ENCODE measurements around the gene PRAMEF4.
"Not testable (repeated sequence)": the region's sequence is repeated elsewhere in the genome, so short reads cannot be mapped to it uniquely, and the experiment has no call there.

GRCh38 chr1:12878453-12878852, 7.5 kb downstream of the PRAMEF4 start:
- TF ChIP-seq, protein P1, sequence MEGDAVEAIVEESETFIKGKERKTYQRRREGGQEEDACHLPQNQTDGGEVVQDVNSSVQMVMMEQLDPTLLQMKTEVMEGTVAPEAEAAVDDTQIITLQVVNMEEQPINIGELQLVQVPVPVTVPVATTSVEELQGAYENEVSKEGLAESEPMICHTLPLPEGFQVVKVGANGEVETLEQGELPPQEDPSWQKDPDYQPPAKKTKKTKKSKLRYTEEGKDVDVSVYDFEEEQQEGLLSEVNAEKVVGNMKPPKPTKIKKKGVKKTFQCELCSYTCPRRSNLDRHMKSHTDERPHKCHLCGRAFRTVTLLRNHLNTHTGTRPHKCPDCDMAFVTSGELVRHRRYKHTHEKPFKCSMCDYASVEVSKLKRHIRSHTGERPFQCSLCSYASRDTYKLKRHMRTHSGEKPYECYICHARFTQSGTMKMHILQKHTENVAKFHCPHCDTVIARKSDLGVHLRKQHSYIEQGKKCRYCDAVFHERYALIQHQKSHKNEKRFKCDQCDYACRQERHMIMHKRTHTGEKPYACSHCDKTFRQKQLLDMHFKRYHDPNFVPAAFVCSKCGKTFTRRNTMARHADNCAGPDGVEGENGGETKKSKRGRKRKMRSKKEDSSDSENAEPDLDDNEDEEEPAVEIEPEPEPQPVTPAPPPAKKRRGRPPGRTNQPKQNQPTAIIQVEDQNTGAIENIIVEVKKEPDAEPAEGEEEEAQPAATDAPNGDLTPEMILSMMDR (IDR thresholded peaks at IDR 0.05), result not testable (repeated sequence)
- not testable (repeated sequence) for TF ChIP-seq POLR2A (IDR thresholded peaks at IDR 0.05)
